T-helper 9 cell (primary cell): Measurements from ENCODE around the gene CAPN11.
A peak's percentile ranks its signal among the peaks of the same experiment; 100 is the strongest.
"Not testable (repeated sequence)": the region's sequence is repeated elsewhere in the genome, so short reads cannot be mapped to it uniquely, and the experiment has no call there.

Experiments used
- DNase-seq: peaks from one replicate; pipeline ENCODE4 v3.0.0-alpha.2; 2020

The CAPN11 gene

GRCh38 chr6:44132476-44132875 lies 26.1 kb upstream of the CAPN11 start:
- no peak for DNase-seq

DNA sequence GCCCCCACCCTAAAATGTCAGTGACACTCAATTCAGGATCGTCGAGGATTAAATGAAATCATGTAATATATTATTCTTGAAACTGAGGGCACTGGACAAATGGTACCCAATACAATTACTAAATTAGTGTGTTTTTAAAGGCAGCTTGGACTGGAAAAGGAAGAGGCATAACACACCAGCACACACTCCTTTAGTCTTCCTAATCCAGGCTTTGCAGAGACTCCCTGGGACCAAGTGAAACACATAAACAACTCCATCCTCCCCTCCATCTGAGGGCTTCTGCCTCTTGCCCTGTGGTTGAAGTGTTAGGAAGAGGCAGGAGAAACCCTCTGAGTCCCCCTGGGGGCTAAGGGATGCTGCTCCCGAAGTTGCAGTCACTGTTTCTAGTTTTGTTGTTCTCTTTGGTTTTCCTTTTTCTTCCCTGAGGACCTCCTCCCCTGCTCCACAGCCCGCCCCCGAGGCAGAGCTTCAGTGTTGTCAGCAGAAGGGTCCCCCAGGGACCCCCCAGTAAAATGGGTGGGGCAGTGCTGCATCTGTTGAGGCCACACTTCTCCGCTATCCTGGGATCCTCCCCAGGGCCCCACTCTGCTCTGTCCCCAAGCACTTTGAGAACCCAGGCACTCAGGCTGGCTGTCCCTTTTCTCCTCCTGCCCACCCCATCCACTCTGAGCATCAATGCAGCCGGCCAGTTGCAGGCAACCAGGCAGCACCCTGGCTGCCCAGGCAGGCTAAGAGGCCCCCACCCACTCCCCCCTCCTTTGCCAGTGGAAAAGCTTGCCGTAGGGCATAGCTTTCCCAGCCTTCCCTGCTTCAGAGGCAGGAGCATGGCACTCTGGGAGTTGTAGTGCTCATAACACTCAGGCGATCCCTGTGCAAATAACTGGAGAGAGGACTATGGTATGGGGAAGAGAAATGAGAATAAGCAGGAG lies 25.4 kb upstream of the CAPN11 start:
- DNase-seq, result no peak

DNA sequence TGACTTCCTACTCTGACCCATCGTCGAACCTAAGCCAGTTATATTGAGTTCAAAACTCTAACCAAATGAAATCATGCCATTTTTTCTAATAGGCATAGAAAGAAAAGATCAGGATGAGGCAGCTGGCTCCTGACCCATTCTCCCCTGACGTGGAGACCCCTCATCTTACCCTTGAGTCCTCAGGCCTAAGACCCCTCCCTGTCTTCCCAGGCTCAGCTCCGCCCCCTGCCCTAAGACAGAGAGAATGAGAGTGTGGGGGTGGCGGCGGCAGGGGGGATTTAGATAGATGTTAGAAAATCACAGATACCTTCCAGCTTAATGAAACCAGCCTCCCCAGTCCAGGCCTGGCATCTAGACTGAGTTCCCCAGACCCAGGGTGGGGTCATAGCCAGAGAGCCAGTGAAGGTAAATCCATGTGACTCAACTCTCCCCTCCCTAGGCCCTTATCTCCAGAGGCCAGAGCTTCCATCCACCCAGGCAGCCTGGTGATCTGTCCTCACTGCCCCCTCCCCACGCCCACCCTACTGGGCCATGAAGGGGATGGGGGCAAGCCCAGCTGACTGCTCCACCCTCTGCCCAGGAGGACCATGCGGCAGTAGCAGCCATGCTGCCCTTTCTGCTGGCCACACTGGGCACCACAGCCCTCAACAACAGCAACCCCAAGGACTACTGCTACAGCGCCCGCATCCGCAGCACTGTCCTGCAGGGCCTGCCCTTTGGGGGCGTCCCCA lies 24.5 kb upstream of the CAPN11 start:
- DNase-seq, result no peak

- no peak for DNase-seq
Observed at GRCh38 chr6:44135173-44135758, 23.4 kb upstream of the CAPN11 start.

DNA sequence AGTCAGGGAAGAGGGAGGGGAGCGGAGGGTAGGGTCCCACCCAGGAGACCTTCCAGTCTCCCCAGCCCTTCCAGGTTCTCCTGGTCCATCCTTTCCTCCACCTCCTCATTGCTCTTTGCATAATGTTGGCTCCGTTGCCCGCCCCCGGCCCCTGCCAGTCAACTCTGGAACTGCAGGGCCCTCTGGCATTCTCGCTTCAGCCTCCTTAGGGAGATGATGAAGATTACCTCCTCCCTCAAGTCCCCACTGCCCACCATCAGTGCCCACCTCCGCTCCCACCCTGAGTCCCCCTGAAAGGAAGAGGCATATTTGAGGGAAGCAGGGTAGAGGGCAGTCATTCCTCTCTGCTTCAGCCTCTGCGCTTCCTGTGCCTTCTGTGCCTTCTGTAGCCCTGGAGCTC lies 22.7 kb upstream of the CAPN11 start:
- DNase-seq, result no peak

DNA sequence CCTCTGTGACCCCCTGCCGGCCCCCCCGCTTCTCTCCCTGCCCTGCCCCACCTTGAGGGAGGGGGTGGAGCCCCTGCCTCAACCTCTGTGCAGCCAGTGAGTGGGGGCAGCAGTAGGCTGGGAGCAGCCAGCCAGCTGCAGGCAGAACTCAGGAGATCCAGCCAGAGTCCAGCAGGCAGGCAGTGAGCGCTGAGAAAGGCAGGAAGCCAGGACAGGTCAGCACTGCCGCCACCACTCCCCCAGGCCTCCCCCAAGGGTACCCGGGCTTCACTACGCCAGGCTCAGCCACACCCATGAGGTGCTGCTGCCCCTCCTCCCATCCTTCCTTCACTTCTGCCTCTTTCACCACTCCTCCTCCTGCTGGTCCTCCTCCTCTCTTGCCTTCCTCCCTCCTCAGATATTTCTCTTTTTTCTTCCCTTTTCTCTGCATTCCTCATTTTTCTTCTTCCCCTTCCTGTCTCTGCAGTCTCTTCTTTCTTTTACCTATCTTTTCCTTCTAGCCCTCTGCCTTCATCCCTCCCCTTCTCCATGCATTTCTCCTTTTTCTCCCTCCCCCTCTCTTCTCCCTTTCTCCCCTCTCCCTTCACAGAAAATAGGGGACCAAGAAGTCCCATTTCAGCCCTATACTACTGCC lies 19.8 kb upstream of the CAPN11 start:
- no peak for DNase-seq

GRCh38 chr6:44139351-44139743 lies 19.3 kb upstream of the CAPN11 start:
- no peak for DNase-seq

- no peak for DNase-seq
Observed at GRCh38 chr6:44142835-44143234, 15.8 kb upstream of the CAPN11 start.

- DNase-seq, result no peak
Observed at GRCh38 chr6:44143731-44144130, 14.9 kb upstream of the CAPN11 start.

GRCh38 chr6:44144536-44144935 lies 14.1 kb upstream of the CAPN11 start:
- DNase-seq, result not testable (repeated sequence)

DNA sequence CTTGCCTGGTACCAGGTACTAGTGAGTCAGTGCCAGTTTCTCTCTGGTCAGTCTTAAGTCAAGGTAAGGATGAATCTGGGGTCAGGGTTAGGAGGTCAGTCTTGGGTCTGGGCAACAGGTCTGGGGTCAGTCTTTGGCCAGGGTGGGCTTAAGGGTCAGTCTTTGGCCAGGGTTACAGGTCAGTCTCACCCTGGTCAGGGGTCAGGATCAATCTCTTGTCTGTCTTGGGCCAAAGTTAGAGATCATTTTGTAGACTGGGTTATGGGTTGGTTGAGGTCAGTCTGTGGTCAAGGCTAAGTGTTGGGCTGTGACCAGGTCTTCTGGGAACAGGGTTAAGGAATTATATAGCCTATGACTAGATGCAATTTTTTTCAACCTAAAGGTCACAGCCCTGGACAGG lies 12.8 kb upstream of the CAPN11 start:
- no peak for DNase-seq

DNA sequence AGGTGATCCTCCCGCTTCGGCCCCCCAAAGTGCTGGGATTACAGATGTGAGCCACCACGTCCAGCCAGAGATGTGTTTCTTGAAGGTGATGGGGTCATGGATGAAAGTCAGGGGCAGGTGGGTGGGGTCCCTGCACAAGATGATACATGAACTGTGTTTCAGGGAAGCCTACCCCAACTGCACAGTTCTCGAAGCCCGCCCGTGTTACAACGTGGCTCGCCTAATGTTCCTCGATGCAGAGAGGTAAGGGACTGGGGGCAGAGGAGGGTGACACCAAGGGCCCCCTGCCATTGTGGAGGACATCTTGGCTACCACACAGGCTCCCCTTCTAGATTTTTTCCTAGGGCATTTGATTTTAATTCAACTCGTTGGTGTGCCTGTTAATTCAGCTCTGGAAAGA lies 11.9 kb upstream of the CAPN11 start:
- no peak for DNase-seq

DNA sequence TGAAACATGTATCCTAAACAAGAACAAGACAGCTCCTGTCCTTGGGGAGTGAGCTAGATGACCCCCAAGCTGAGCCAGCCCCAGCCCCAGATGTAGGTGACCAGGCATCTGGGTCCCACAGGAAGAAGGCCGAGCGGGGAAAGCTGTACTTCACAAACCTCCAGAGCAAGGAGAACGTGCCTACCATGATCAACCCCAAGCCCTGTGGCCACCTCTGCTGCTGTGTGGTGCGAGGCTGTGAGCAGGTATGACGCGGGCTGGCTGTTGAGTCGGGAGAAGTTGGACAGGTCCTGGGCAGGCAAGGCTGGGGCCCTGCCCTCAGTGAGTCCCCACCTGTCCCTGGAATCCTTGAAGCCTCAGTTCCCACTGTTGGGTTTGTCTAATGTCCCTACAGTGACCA lies 11.4 kb upstream of the CAPN11 start:
- no peak for DNase-seq

GRCh38 chr6:44148306-44148705 lies 10.3 kb upstream of the CAPN11 start:
- no peak for DNase-seq

- DNase-seq, result no peak
Observed at GRCh38 chr6:44149369-44150012, 9.1 kb upstream of the CAPN11 start.

- DNase-seq, result no peak
Observed at GRCh38 chr6:44150317-44150917, 8.2 kb upstream of the CAPN11 start.

DNA sequence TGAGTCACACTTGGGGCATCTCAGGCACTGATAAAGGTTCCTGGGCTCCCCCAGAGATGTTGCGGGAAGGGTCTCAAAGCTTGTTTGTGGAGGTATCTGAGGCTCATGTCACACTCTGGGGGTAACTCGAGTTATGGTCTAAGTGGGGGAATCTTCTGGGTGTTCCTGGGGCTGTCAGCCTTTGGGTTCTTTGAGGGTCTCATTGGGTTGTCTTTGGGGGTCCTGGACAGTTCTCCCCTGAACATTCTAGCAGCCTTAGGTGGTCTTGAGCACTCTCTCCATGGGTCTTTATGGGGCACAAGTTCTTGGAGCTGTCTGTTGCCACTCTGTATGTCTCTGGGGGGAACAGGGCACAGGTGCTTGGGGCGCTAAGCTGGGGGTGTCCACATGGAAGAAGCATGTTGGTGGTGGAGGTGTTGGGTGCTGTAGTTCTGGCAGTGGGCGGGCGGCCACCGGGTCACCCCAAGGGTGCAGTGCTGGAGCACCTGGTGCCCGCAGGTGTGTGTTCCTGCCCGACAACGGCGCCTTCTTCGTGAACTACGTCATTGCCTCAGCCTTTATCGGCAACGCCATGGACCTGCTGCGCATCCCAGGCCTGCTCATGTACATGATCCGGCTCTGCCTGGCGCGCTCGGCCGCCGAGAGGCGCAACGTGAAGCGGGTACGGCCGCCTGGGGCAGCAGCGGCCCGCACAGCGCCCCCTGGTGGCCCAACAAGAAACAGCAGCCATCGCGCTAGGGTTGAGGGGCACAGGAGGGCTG lies 7.1 kb upstream of the CAPN11 start:
- DNase-seq, result peak; percentile 78

- DNase-seq, result no peak
Observed at GRCh38 chr6:44152109-44152461, 6.5 kb upstream of the CAPN11 start.

DNA sequence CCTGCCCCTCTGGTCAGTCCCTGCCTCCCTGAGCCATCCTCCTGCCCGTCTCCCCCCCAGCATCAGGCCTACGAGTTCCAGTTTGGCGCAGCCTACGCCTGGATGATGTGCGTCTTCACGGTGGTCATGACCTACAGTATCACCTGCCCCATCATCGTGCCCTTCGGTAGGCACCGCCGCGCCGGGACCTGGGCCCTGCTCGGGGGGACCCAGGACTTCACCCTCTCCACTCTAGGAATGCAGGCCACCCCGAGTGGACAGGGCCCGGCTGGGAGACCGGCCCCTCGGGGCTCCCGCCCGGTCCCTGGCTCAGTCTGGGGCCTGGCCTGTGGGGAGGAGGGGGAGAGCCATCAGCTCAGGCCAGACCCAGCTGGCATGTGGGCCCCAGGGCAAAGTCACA lies 6.1 kb upstream of the CAPN11 start:
- DNase-seq, result no peak

GRCh38 chr6:44154067-44154466 lies 4.6 kb upstream of the CAPN11 start:
- DNase-seq, result no peak

GRCh38 chr6:44156494-44157151 lies 2.0 kb upstream of the CAPN11 start:
- DNase-seq, result no peak
